DMS 273 (cell line): ENCODE data around the gene FOXC1.

ENCODE experiments used
- DNase-seq: peaks from one replicate; lab custom pipeline; 2025; ENCODE audit not compliant: unreplicated experiment; lab: John Stamatoyannopoulos, UW

FOXC1 gene

GRCh38 chr6:1584146-1584545 lies 25.6 kb upstream of the FOXC1 start:
- no peak for DNase-seq

GRCh38 chr6:1584996-1585668 lies 24.6 kb upstream of the FOXC1 start:
- no peak for DNase-seq

GRCh38 chr6:1585669-1586049 lies 24.1 kb upstream of the FOXC1 start:
- no peak for DNase-seq

DNA sequence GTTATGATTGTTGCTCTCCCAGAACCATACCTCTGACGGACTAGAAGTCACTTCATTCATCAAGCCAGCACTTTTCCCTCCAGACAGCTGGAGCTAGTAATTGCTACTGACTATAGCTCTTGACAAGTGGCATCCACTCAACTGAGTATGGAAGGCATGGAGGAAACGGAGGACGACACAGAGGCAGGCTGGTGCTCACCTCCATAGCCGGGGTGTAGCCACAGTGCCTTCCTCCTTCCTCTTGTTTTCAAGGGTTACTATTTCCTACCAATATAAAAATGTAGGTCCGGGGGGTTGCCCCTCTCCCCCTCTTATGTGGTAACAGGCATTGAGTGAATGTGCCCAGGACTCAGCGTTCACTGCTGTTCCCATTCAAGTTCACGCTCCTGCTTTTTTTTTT lies 23.5 kb upstream of the FOXC1 start:
- no peak for DNase-seq

DNA sequence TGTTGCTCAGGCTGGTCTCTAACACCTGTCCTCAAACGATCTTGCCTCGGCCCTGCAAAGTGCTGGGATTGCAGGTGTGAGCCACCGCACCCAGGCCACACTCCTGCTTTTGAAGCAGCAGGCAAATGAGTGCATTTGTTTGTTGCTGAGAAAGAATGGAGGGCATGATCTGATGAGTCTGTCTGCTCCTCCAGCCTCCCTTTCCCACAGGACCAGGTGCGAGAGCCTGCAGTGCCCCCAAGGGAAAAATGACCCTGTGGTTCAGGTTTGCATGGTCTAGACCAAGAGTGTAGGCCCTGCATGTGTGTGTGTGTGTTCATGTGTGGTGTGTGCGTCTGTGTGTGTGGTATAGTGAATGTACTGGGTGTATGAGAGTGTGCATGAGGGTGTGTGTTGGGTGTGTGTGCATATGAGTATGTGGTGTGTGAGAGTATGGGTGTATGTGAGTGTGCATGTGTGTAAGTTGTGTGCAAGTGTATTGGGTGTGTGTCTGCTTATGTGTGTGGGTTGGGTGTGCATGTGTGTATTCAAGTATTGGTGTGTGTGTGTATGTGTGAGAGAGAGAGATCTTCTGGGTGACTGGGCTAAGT lies 22.8 kb upstream of the FOXC1 start:
- no peak for DNase-seq

DNA sequence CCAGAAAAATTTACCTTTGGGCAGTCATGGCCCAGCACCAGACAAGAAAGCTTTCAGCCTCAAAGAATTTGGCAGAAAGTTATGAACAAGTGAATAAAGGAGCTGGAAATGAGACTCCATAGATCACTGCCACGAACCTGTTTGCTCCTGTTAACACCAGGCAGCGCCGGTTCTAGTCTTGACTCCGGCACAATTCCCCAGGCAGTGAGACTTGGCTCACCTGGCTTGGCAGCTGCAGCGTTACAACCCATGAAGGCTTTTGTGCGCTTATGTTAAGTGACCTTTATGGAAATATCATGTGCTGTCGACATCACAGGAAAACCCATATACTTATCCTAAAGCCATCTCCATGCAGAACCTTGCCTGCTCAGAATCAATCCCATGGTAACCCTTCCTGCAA lies 22.2 kb upstream of the FOXC1 start:
- DNase-seq, result no peak

GRCh38 chr6:1587977-1588376 lies 21.7 kb upstream of the FOXC1 start:
- DNase-seq, result no peak

DNA sequence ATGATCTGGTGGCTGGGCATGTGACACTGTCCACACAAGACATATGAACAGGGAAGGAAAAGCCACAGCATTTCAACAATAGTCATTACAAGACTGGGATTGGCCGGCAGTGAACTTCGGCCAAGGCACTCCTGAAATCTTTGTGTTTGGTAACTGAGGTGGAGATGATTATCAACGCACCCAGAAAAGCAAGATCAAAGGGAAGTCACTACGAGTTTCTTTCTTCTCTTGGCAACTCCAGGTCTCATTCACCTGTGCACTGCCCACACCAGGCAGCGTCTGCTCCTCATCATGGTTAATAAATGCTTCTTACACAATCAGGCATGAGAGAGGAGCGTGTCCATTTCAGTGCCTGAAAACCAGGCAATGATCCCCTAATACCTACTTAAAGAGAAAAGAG lies 20.5 kb upstream of the FOXC1 start:
- no peak for DNase-seq

DNA sequence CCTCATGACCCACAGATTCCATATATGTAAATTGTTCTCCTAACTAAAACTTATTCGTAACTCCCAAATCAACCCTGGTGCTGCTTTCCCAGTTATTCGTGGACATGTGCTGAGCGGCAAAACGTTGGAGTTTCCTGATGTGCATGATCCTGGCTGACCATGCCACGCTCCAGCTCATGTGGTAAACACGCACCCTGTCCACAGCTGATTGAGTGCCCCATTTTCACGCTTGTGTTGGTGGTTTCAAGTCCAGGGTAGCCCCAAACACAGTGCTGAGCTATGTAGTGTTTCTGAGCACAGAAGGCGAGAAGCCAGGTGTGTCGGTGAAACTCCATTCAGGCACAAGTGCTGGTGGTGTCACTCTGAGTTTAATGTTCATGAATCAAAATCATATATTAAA lies 19.1 kb upstream of the FOXC1 start:
- DNase-seq, result no peak

GRCh38 chr6:1591243-1591642 lies 18.5 kb upstream of the FOXC1 start:
- no peak for DNase-seq

DNA sequence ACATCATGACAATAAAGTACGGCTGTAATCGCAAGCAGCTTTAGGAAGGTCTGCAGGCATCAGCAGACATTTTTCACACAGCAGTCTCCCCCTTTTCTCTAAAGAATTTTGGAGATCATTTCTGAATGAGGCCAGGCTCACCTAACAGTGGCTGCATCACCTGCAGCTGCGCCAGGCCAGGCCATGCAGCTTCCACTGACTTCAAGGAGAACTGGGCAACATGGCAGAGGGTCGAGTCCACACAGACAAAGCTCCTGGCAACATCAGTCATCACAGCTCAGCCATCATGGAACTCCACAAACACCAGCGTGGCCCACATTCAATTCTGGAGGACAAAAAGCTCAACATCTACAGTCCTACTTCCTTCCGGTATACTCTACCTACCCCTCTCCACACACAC lies 17.8 kb upstream of the FOXC1 start:
- DNase-seq, result no peak

DNA sequence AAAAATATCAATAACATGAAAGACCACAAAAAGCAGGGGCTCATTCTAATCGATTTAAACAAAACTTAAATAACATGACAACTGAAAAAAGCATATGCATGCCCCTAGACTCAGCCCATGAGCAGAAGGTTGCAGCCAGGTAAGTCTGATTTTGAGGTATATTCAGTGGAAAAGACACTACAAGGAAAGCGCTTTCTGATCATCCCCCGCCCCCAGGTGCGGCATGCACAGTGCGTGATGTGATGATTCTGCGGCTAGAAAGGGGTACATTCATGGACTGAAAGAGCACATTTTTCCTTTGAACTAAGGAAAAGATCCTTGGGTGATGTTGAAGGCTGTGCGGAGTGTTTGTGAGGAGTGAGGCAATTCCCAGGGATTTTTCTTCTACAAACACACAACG lies 16.9 kb upstream of the FOXC1 start:
- DNase-seq, result no peak

- DNase-seq, result no peak
These were observed 16.3 kb upstream of the FOXC1 start for GRCh38 chr6:1593286-1593957.

GRCh38 chr6:1593958-1594314 lies 15.8 kb upstream of the FOXC1 start:
- no peak for DNase-seq

DNA sequence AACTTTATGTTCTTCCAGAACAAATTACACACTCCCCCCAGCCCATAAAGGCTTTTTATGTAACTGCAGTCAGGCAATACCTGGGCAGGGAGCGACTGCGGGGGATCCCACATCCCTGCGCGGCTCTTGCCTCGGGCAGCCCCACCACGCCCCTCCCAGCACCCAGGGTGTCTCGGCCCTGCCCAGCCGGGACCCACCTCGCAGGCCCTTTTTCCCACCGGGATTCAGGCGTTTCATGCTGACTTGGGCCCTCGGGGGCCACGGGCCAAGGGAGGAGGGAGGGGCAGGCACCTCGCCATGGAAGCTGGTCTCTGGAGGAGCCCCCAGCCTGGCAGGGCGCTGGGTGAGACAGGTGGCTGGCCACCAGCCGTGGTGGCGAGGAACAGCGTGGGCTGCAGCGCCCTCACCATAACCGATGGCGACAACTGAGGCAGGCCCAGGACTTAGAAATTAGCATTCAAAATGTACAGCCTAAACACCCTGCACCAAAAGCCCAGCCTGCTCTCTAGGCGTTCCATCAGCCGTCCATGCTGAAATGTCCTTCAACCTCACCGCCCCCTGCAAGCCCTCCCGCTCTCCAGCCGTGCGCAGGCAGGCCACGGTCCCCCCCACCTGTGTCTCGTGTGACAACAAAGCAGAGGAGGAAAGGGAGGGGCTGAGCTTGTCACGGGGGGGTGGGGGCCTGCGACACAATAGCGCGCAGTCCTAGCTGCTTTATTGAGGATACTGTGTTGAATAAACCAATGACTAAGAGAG lies 15.1 kb upstream of the FOXC1 start:
- DNase-seq, result no peak

GRCh38 chr6:1595271-1596087 lies 14.2 kb upstream of the FOXC1 start:
- no peak for DNase-seq

- DNase-seq, result peak; percentile 74
These were observed 13.4 kb upstream of the FOXC1 start for GRCh38 chr6:1596088-1596852.

GRCh38 chr6:1597121-1597744 lies 12.5 kb upstream of the FOXC1 start:
- no peak for DNase-seq

DNA sequence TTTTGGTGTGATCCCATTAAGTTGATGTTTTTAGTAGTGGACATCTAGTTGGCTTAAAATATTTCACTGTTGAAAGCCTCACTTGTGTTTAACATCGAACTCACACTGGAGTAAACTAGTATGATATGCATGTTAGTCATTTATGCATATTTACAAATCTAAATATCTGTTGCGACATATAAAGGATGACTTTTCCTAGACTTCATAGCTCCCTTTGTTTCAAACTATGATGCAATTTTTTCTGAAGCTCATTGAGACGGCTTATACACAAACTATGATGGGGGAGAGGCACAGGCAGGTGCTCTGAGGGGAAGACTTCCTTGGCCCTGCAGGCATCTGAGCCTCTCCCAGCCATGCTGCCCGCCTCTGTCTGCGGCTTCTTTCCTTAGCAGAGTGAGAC lies 11.8 kb upstream of the FOXC1 start:
- no peak for DNase-seq

DNA sequence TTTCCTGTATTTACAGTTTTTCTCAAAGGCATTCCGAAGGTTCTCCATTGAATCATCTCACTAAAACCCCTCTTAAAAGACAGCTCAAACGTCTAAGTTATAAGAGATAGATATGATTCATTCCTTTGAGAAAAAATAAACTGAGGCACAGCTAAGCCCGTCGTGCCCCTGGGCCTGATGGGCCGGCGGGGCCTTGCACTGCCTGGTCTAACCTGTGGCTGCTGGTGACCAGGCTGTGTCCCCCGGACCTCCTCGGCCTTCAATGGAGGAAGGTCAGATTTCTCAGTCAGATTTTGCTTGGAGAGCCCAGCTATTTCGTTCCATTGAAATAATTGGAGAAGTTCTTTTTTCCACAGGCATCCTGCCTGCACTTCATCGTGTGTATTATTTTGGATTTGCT lies 11.3 kb upstream of the FOXC1 start:
- no peak for DNase-seq
